Neural cell (in vitro differentiated cells): ENCODE measurements around the gene LAG3.

ENCODE experiments used
- CTCF ChIP-seq: fragments of 450-650 bp; IDR thresholded peaks from 2 replicates; pipeline ENCODE4 v1.5.1; 2014; ENCODE audit warnings: antibody characterized with exemption, mild to moderate bottlenecking, moderate library complexity; ENCODE audit not compliant: poor library complexity, severe bottlenecking
- POLR2AphosphoS5 ChIP-seq: IDR thresholded peaks from 2 replicates; pipeline ENCODE4 v1.6.1; 2012

- TF ChIP-seq CTCF (peak; percentile 11), POLR2AphosphoS5 (peak; percentile 85)
These were observed 48.5 kb upstream of the LAG3 start, which contains the start of gene COPS7A for GRCh38 chr12:6723607-6724408.
